ENCODE data around the gene C3AR1.

DNA sequence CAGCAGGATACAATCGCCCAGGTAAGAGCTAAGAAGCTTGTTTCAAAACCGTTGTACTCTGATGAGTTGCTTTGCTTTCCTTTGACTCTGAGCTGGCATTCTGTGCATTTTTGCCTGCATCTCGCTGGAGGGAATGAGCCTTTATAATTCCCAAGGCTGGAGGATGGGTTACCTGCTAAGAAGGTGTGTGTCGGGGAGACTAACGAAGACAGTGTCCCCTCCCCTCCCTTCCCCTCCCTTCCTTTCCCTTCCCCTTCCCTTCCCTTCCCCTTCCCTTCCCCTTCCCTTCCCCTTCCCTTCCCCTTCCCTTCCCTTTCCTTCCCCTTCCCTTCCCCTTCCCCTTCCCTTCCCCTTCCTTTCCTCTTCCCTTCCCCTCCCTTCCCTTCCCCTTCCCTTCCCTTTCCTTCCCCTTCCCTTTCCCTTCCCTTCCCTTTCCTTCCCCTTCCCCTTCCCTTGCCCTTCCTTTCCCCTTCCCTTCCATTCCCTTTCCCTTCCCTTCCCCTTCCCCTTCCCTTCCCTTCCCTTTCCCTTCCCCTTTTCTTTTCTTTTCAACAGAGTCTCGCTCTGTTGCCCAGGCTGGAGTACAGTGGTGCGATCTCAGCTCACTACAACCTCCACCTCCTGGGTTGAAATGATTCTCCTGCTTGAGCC is 15.4 kb downstream of the C3AR1 start:
- TF ChIP-seq ZNF263 (CRISPR knock-in tag; IDR thresholded peaks at IDR 0.05; ENCODE audit: low read depth) (no peak), CTCF (IDR thresholded peaks at IDR 0.05) (no peak), ATF1 (CRISPR knock-in tag; IDR thresholded peaks at IDR 0.05) (no peak), ESRRA (CRISPR knock-in tag; IDR thresholded peaks at IDR 0.05; ENCODE audit: borderline replicate concordance) (no peak), SOX15 (CRISPR knock-in tag; IDR thresholded peaks at IDR 0.05) (no peak), CREB1 (CRISPR knock-in tag; IDR thresholded peaks at IDR 0.05) (no peak), ZSCAN18 (CRISPR knock-in tag; IDR thresholded peaks at IDR 0.05) (no peak), SP1 (CRISPR knock-in tag; conservative IDR thresholded peaks at IDR 0.05) (no peak), NR2C2 (CRISPR knock-in tag; IDR thresholded peaks at IDR 0.05) (no peak), ZNF423 (CRISPR knock-in tag; IDR thresholded peaks at IDR 0.05) (no peak), IRF1 (CRISPR knock-in tag; IDR thresholded peaks at IDR 0.05) (no peak)
- TF ChIP-seq, protein P1, sequence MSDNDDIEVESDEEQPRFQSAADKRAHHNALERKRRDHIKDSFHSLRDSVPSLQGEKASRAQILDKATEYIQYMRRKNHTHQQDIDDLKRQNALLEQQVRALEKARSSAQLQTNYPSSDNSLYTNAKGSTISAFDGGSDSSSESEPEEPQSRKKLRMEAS (CRISPR knock-in tag; IDR thresholded peaks at IDR 0.05): no peak
- TF ChIP-seq, protein P2, sequence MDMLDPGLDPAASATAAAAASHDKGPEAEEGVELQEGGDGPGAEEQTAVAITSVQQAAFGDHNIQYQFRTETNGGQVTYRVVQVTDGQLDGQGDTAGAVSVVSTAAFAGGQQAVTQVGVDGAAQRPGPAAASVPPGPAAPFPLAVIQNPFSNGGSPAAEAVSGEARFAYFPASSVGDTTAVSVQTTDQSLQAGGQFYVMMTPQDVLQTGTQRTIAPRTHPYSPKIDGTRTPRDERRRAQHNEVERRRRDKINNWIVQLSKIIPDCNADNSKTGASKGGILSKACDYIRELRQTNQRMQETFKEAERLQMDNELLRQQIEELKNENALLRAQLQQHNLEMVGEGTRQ (CRISPR knock-in tag; IDR thresholded peaks at IDR 0.05): no peak
